Measurements from ENCODE around the gene PSMD9. TPM values are rescaled to one million over a fixed set of nuclear protein-coding genes. Genes with fewer than 3 reads are reported as not detected.
A peak's percentile ranks its signal among the peaks of the same experiment; 100 is the strongest.

The PSMD9 gene
- total RNA-seq, 1 experiment from 2014 or later, result 55.5 TPM

GRCh38 chr12:121857322-121858246, 31.0 kb upstream of the PSMD9 start:
- TF ChIP-seq CBX3 (IDR thresholded peaks at IDR 0.05; ENCODE audit: low read depth) (no peak), EZH2phosphoT487 (IDR thresholded peaks at IDR 0.05; ENCODE audit: borderline replicate concordance) (no peak)
- no peak for DNase-seq (ENCODE audit: low read depth, low spot score)
- no peak for ATAC-seq
- intact Hi-C loops (cut with micrococcal nuclease), result no loop called here
- H3K4me3 ChIP-seq (replicated peaks in 1 of 2; ENCODE audit: low read depth in 1 of 2, low read length in 2 of 2), result no peak overlapping the region
- no peak overlapping the region for H2AFZ ChIP-seq (ENCODE audit: low read depth, low read length, poor library complexity, severe bottlenecking)
- RAD21 ChIA-PET (ENCODE audit: low non-redundant PET in 1 of 2, low total read pairs in 2 of 2, uncharacterized antibody in 2 of 2, unreplicated experiment in 2 of 2), result no interaction called here
- H4K20me1 ChIP-seq (ENCODE audit: insufficient read depth), result no peaks in the 10 kb centered on the region
- BruUV-seq (replicated peaks), result no TSS peak
- H3K36me3 ChIP-seq (ENCODE audit: control insufficient read depth in 1 of 2, insufficient read depth in 2 of 2, low read length in 2 of 2), result no peaks in the 10 kb centered on the region
- no peaks in the 10 kb centered on the region for H3K9me3 ChIP-seq (ENCODE audit: control insufficient read depth in 1 of 2, insufficient read depth in 1 of 2, low read depth in 1 of 2, low read length in 2 of 2)
- no peaks in the 10 kb centered on the region for H3K79me2 ChIP-seq (ENCODE audit: insufficient read depth, low read length)
- H3K27ac ChIP-seq (ENCODE audit: low read depth, low read length), result no peak overlapping the region
- no peak overlapping the region for H3K9ac ChIP-seq (ENCODE audit: low read length)
- H3K4me1 ChIP-seq (ENCODE audit: control insufficient read depth in 1 of 2, insufficient read depth in 2 of 2, low read length in 2 of 2), result peaks cover 15 to 28% of the 10 kb centered on the region in 2 experiments
- CTCF ChIA-PET, result no interaction called here
- no peaks in the 10 kb centered on the region for H3K9me2 ChIP-seq (ENCODE audit: insufficient read depth)
- H3K4me2 ChIP-seq (ENCODE audit: low read length), result no peak overlapping the region
- POLR2A ChIA-PET, result interaction anchor here (0.6 kb wide), 1 partner anchor 55 kb away, joined by 3 read pairs; no protein-coding TSS in a partner anchor
- no peaks in the 10 kb centered on the region for H3K27me3 ChIP-seq (ENCODE audit: insufficient read depth, low read length)

DNA sequence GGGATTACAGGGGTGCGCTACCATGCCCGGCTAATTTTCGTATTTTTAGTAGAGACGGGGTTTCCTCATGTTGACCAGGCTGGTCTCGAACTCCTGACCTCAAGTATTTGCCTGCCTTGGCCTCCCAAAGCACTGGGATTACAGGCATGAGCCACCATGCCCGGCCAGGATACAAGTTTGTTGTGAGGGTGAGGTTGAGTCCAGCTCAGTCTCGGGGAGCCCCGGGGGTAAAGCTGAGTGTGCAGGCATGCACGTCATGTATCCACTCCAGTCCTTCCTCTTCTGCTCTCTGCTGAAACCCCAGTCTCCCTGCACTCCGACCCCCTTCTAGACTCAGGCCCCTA, 30.3 kb upstream of the PSMD9 start:
- CTCF ChIA-PET, result no interaction called here
- RAD21 ChIA-PET (ENCODE audit: low non-redundant PET in 1 of 2, low total read pairs in 2 of 2, uncharacterized antibody in 2 of 2, unreplicated experiment in 2 of 2), result no interaction called here
- no peaks in the 10 kb centered on the region for H3K36me3 ChIP-seq (ENCODE audit: control insufficient read depth in 1 of 2, insufficient read depth in 2 of 2, low read length in 2 of 2)
- no peak for DNase-seq (ENCODE audit: low read depth, low spot score)
- ATAC-seq, result no peak
- H3K4me1 ChIP-seq (ENCODE audit: control insufficient read depth in 1 of 2, insufficient read depth in 2 of 2, low read length in 2 of 2), result peaks cover 15 to 28% of the 10 kb centered on the region in 2 experiments
- H3K9me3 ChIP-seq (ENCODE audit: control insufficient read depth in 1 of 2, insufficient read depth in 1 of 2, low read depth in 1 of 2, low read length in 2 of 2), result no peaks in the 10 kb centered on the region
- no TSS peak for BruUV-seq (replicated peaks)
- peak overlapping the region; percentile 61 for H3K4me2 ChIP-seq (ENCODE audit: low read length)
- no peak overlapping the region for H3K9ac ChIP-seq (ENCODE audit: low read length)
- H3K9me2 ChIP-seq (ENCODE audit: insufficient read depth), result no peaks in the 10 kb centered on the region
- H4K20me1 ChIP-seq (ENCODE audit: insufficient read depth), result no peaks in the 10 kb centered on the region
- POLR2A ChIA-PET, result no interaction called here
- no peaks in the 10 kb centered on the region for H3K27me3 ChIP-seq (ENCODE audit: insufficient read depth, low read length)
- H3K27ac ChIP-seq (ENCODE audit: low read depth, low read length), result peak overlapping the region; percentile 52; the same call in 1 of the 2 replicates
- H2AFZ ChIP-seq (ENCODE audit: low read depth, low read length, poor library complexity, severe bottlenecking), result no peak overlapping the region
- no peaks in the 10 kb centered on the region for H3K79me2 ChIP-seq (ENCODE audit: insufficient read depth, low read length)
- intact Hi-C loops (cut with micrococcal nuclease), result no loop called here
- H3K4me3 ChIP-seq (replicated peaks in 1 of 2; ENCODE audit: low read depth in 1 of 2, low read length in 2 of 2), result no peak overlapping the region
- no peak for TF ChIP-seq JUND (IDR thresholded peaks at IDR 0.05)
- TF ChIP-seq, protein P1, sequence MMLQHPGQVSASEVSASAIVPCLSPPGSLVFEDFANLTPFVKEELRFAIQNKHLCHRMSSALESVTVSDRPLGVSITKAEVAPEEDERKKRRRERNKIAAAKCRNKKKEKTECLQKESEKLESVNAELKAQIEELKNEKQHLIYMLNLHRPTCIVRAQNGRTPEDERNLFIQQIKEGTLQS (IDR thresholded peaks at IDR 0.05), result no peak
- TF ChIP-seq EGR1 (IDR thresholded peaks at IDR 0.05; ENCODE audit: low read depth), result no peak
- TF ChIP-seq ELF1 (IDR thresholded peaks at IDR 0.05; ENCODE audit: borderline replicate concordance, low read depth), result no peak
- TF ChIP-seq POLR2A (IDR thresholded peaks at IDR 0.05; ENCODE audit: borderline replicate concordance, extremely low read depth, insufficient read depth, insufficient read length), result no peak
- no peak for TF ChIP-seq YY1 (IDR thresholded peaks at IDR 0.05; ENCODE audit: extremely low read depth, insufficient replicate concordance, low read depth, low read length)
- no peak for TF ChIP-seq SP1 (IDR thresholded peaks at IDR 0.05; ENCODE audit: low read depth)
- no peak for TF ChIP-seq FOSL1 (IDR thresholded peaks at IDR 0.05; ENCODE audit: low read depth)
- TF ChIP-seq TCF7L2 (IDR thresholded peaks at IDR 0.05; ENCODE audit: borderline replicate concordance, extremely low read depth, insufficient read depth, insufficient read length), result no peak
- TF ChIP-seq RAD21 (IDR thresholded peaks at IDR 0.05; ENCODE audit: low read depth), result no peak
- TF ChIP-seq CBX3 (IDR thresholded peaks at IDR 0.05; ENCODE audit: low read depth), result no peak
- no peak for TF ChIP-seq EZH2phosphoT487 (IDR thresholded peaks at IDR 0.05; ENCODE audit: borderline replicate concordance)
- TF ChIP-seq ZNF274 (IDR thresholded peaks at IDR 0.05; ENCODE audit: low read depth, low read length), result no peak
- no peak for TF ChIP-seq EZH2 (IDR thresholded peaks at IDR 0.05)
- TF ChIP-seq POLR2AphosphoS5 (IDR thresholded peaks at IDR 0.05; ENCODE audit: low read depth, low read length), result no peak
- TF ChIP-seq REST (IDR thresholded peaks at IDR 0.05; ENCODE audit: low read depth), result no peak

Measured in HCT116 (cell line).